Fibroblast of the aortic adventitia (primary cell): ENCODE data around the gene FMNL2. TPM values are rescaled to one million over a fixed set of nuclear protein-coding genes. Genes with fewer than 3 reads are reported as not detected.

Source experiments
- DNase-seq: peaks from one replicate; pipeline ENCODE4 v3.0.0-alpha.2; 2010; ENCODE audit warnings: low read depth
- H3K4me3 ChIP-seq: 2 replicates; pipeline ENCODE4 v1.5.1; 2011; ENCODE audit warnings: low read depth, mild to moderate bottlenecking, control low read depth, low read length, moderate library complexity
- CTCF ChIP-seq: IDR thresholded peaks from 2 replicates; pipeline ENCODE4 v1.5.1; 2011; ENCODE audit warnings: mild to moderate bottlenecking, low read length, control low read depth, inconsistent platforms; ENCODE audit not compliant: insufficient read depth
- total RNA-seq: library from RNA; depleted of rRNA; stranded (reverse); fragments of >200 nt; gene quantifications from 2 replicates; pipeline ENCODE4 v1.2.3, GENCODE V29; 2012; ENCODE audit warnings: low replicate concordance

Gene FMNL2
- total RNA-seq, 1 donor, result 23.6 TPM

GRCh38 chr2:152454371-152454770 is 119.4 kb downstream of the FMNL2 start:
- no peak for DNase-seq
- H3K4me3 ChIP-seq, result no peak overlapping the region
- no peak for TF ChIP-seq CTCF

GRCh38 chr2:152454960-152455359 is 120.0 kb downstream of the FMNL2 start:
- H3K4me3 ChIP-seq, result no peak overlapping the region
- DNase-seq, result no peak
- no peak for TF ChIP-seq CTCF

GRCh38 chr2:152455738-152456137 is 120.8 kb downstream of the FMNL2 start:
- TF ChIP-seq CTCF, result no peak
- no peak overlapping the region for H3K4me3 ChIP-seq
- no peak for DNase-seq

- no peak for DNase-seq
- no peak overlapping the region for H3K4me3 ChIP-seq
- no peak for TF ChIP-seq CTCF
These were observed 121.3 kb downstream of the FMNL2 start for GRCh38 chr2:152456262-152456661.

GRCh38 chr2:152458441-152458940 is 123.5 kb downstream of the FMNL2 start:
- TF ChIP-seq CTCF, result no peak
- H3K4me3 ChIP-seq, result no peak overlapping the region
- no peak for DNase-seq

GRCh38 chr2:152459091-152459490 is 124.1 kb downstream of the FMNL2 start:
- no peak for TF ChIP-seq CTCF
- no peak for DNase-seq
- H3K4me3 ChIP-seq, result no peak overlapping the region

GRCh38 chr2:152460567-152460966 is 125.6 kb downstream of the FMNL2 start:
- DNase-seq, result no peak
- H3K4me3 ChIP-seq, result no peak overlapping the region
- no peak for TF ChIP-seq CTCF
